Embryonic facial prominence (tissue), 1 donor: ENCODE measurements around the gene CRTC1.

Source experiments
- DNase-seq: peaks from one replicate; pipeline ENCODE4 v3.0.0-alpha.2; 2016; ENCODE audit errors: extremely low spot score

CRTC1 gene

GRCh38 chr19:18784786-18785120 is 101.3 kb downstream of the CRTC1 start:
- DNase-seq, result no peak

- DNase-seq, result peak; percentile 28
Measured at GRCh38 chr19:18785179-18786124, 102.0 kb downstream of the CRTC1 start.

GRCh38 chr19:18788529-18789421 is 105.3 kb downstream of the CRTC1 start:
- DNase-seq, result no peak

- DNase-seq, result no peak
Measured at GRCh38 chr19:18789422-18789869, 106.0 kb downstream of the CRTC1 start.

- no peak for DNase-seq
Measured at GRCh38 chr19:18789883-18790565, 106.5 kb downstream of the CRTC1 start.

GRCh38 chr19:18790566-18791314 is 107.3 kb downstream of the CRTC1 start, which contains the start of gene COMP:
COMP (minus strand) TSS chr19:18791305; CDS start chr19:18791269, 36 bp downstream.
- DNase-seq, result no peak

- no peak for DNase-seq
Measured at GRCh38 chr19:18791315-18791678, 107.8 kb downstream of the CRTC1 start.

- no peak for DNase-seq
Measured at GRCh38 chr19:18792661-18793060, 109.2 kb downstream of the CRTC1 start.

- no peak for DNase-seq
Measured at GRCh38 chr19:18793144-18794028, 109.9 kb downstream of the CRTC1 start.

- no peak for DNase-seq
Measured at GRCh38 chr19:18794029-18794313, 110.5 kb downstream of the CRTC1 start.

GRCh38 chr19:18794692-18795091 is 111.2 kb downstream of the CRTC1 start:
- no peak for DNase-seq

GRCh38 chr19:18795540-18795939 is 112.1 kb downstream of the CRTC1 start:
- DNase-seq, result no peak

- DNase-seq, result no peak
Measured at GRCh38 chr19:18796239-18796638, 112.8 kb downstream of the CRTC1 start.

- no peak for DNase-seq
Measured at GRCh38 chr19:18798384-18799352, 115.2 kb downstream of the CRTC1 start.

GRCh38 chr19:18799389-18799970 is 116.0 kb downstream of the CRTC1 start:
- no peak for DNase-seq

GRCh38 chr19:18800079-18800478 is 116.6 kb downstream of the CRTC1 start:
- no peak for DNase-seq

- DNase-seq, result no peak
Measured at GRCh38 chr19:18800636-18801035, 117.2 kb downstream of the CRTC1 start.

- no peak for DNase-seq
Measured at GRCh38 chr19:18802354-18802753, 118.9 kb downstream of the CRTC1 start.
